ENCODE measurements around the gene RAB39B. TPM values are rescaled to one million over a fixed set of nuclear protein-coding genes. Genes with fewer than 3 reads are reported as not detected.

RAB39B gene
- total RNA-seq (2021; ENCODE audit: unreplicated experiment) (2.0 TPM), Bru-seq, nascent RNA (percentile 45 among the genes with signal in this experiment), BruChase-seq, experiment 1, labeled RNA remaining after a 2-hour chase (percentile 55 among the genes with signal in this experiment), BruChase-seq, experiment 2, labeled RNA remaining after a 6-hour chase (percentile 61 among the genes with signal in this experiment)
- 1.1 TPM for polyA plus RNA-seq (2012; ENCODE audit: insufficient read length)
- long read RNA-seq, transcript RAB39B-201 (2 exons, 3,505 nt) = major isoform, 7 of 10 reads
- long read RNA-seq, partial matches to known transcripts = 0 of 10 reads
- long read RNA-seq, other reads (novel, unspliced or antisense) = 3 of 10 reads

- peak; percentile 46 for DNase-seq (ENCODE audit: low read depth, low spot score)
- peak; percentile 99 for ATAC-seq
- in situ Hi-C loops (cut with HindIII; ENCODE audit: low pct_unique_long_range_greater_than_20kb, low sequenced_read_pairs) (no loop called here), intact Hi-C loops (cut with micrococcal nuclease; ENCODE audit: unreplicated experiment) (no loop called here)
- Histone ChIP-seq H3K9me3 (ENCODE audit: control insufficient read depth, insufficient read depth, low read depth, low read length) (no peaks in the 10 kb centered on the region), H3K4me3 (ENCODE audit: low read depth in 2 of 2, low read length in 2 of 2) (peak within 1 kb of the TSS; percentile 67 to 87), H3K27ac (ENCODE audit: low read length) (peak within 1 kb of the TSS; percentile 68; the same call in 1 of the 2 replicates), H3K36me3 (ENCODE audit: control insufficient read depth, insufficient read depth, low read length) (no peaks in the 10 kb centered on the region), H3K27me3 (ENCODE audit: control insufficient read depth, insufficient read depth, low read length) (no peaks in the 10 kb centered on the region; the same call in 1 of the 2 replicates), H3K4me1 (ENCODE audit: control insufficient read depth, insufficient read depth, low read length) (peaks cover 5% of the 10 kb centered on the region)
- no peak; a peak in 1 of 4 replicates for TF ChIP-seq REST (IDR thresholded peaks at IDR 0.05; ENCODE audit: insufficient read depth in 1 of 2, low read depth in 2 of 2, low read length in 1 of 2)
- TF ChIP-seq CTCF (IDR thresholded peaks at IDR 0.05) = peak; percentile 64
- no peak for TF ChIP-seq SIN3A (IDR thresholded peaks at IDR 0.05; ENCODE audit: borderline replicate concordance, insufficient read depth, low read depth, low read length)
- ChIA-PET POLR2A (no interaction called here), CTCF (no interaction called here)
- BruUV-seq (replicated peaks) = no TSS peak
Observed at GRCh38 chrX:155263854-155264628, at the start of gene RAB39B. RAB39B (minus strand) TSS chrX:155264491; CDS start chrX:155264288, 203 bp downstream.

- no peaks in the 10 kb centered on the region; the same call in 1 of the 2 replicates for H3K27me3 ChIP-seq (ENCODE audit: control insufficient read depth, insufficient read depth, low read length)
- no peaks in the 10 kb centered on the region for H3K4me1 ChIP-seq (ENCODE audit: control insufficient read depth, insufficient read depth, low read length)
- DNase-seq (ENCODE audit: low read depth, low spot score) (no peak), ATAC-seq (no peak)
- ChIA-PET POLR2A (no interaction called here), CTCF (no interaction called here)
- in situ Hi-C loops (cut with HindIII; ENCODE audit: low pct_unique_long_range_greater_than_20kb, low sequenced_read_pairs) = no loop called here
- intact Hi-C loops (cut with micrococcal nuclease; ENCODE audit: unreplicated experiment) = no loop called here
- no peaks in the 10 kb centered on the region for H3K36me3 ChIP-seq (ENCODE audit: control insufficient read depth, insufficient read depth, low read length)
- no TSS peak for BruUV-seq (replicated peaks)
- no peak for TF ChIP-seq REST (IDR thresholded peaks at IDR 0.05; ENCODE audit: insufficient read depth in 1 of 2, low read depth in 2 of 2, low read length in 1 of 2)
- TF ChIP-seq POLR2AphosphoS5 (IDR thresholded peaks at IDR 0.05; ENCODE audit: low read depth, low read length) = no peak
- no peak for TF ChIP-seq SIN3A (IDR thresholded peaks at IDR 0.05; ENCODE audit: borderline replicate concordance, insufficient read depth, low read depth, low read length)
- TF ChIP-seq CTCF (IDR thresholded peaks at IDR 0.05) = no peak
- TF ChIP-seq TCF7L2 (IDR thresholded peaks at IDR 0.05; ENCODE audit: low read depth, low read length) = no peak
- H3K9me3 ChIP-seq (ENCODE audit: control insufficient read depth, insufficient read depth, low read depth, low read length) = no peaks in the 10 kb centered on the region
- no peak overlapping the region for H3K27ac ChIP-seq (ENCODE audit: low read length)
- H3K4me3 ChIP-seq (ENCODE audit: low read depth in 2 of 2, low read length in 2 of 2) = no peak overlapping the region
Observed at GRCh38 chrX:155313766-155314165, 49.5 kb upstream of the RAB39B start.

Data from Panc1 (cell line).